IMR-90 (cell line): Measurements from ENCODE around the gene CYYR1. TPM values are rescaled to one million over a fixed set of nuclear protein-coding genes. Genes with fewer than 3 reads are reported as not detected.

ENCODE experiments used
- ATAC-seq: fragments of 200-7000 bp; cut with Tn5 transposase; 2 replicates; pipeline ENCODE4 v1.9.1; 2020; ENCODE audit warnings: low read depth, mild to moderate bottlenecking, moderate library complexity
- BruUV-seq: library from RNA; stranded (reverse); fragments of 400-500 nt; replicated peaks from 2 replicates; lab custom pipeline; 2021; lab: Mats Ljungman, UMichigan
- CTCF ChIA-PET: fragments of 300-600 bp; formaldehyde crosslinking; extraction: SDS; loops from one replicate; lab custom pipeline; 2021; ENCODE audit warnings: antibody characterized with exemption; lab: Yijun Ruan, JAX
- POLR2A ChIA-PET: fragments of 300-600 bp; sonication (Branson Sonifier 250); formaldehyde crosslinking; loops from one replicate; lab custom pipeline; 2022; ENCODE audit warnings: antibody characterized with exemption; ENCODE audit not compliant: unreplicated experiment; lab: Charles Lee
- DNase-seq: peaks from one replicate; pipeline ENCODE4 v3.0.0; 2013
- H2AFZ ChIP-seq: replicated peaks from 2 replicates; pipeline ENCODE3; 2013; ENCODE audit warnings: low read length, mild to moderate bottlenecking; ENCODE audit not compliant: poor library complexity
- H2AK5ac ChIP-seq: 2 replicates; pipeline ENCODE4 v1.6.1; 2013; ENCODE audit warnings: low read depth, low read length, inconsistent platforms
- H2AK9ac ChIP-seq: replicated peaks from 2 replicates; pipeline ENCODE3; 2013; ENCODE audit warnings: mild to moderate bottlenecking, low read depth, low read length, moderate library complexity; ENCODE audit not compliant: poor library complexity
- H2BK120ac ChIP-seq: 2 replicates; pipeline ENCODE4 v1.6.1; 2013; ENCODE audit warnings: low read depth, low read length, inconsistent platforms
- H2BK15ac ChIP-seq: 3 replicates; pipeline ENCODE4 v1.6.1; 2013; ENCODE audit warnings: low read depth, low read length, inconsistent platforms
- H2BK20ac ChIP-seq: 2 replicates; pipeline ENCODE4 v1.6.1; 2013; ENCODE audit warnings: low read depth, mild to moderate bottlenecking, inconsistent platforms, low read length, moderate library complexity
- H2BK5ac ChIP-seq: 2 replicates; pipeline ENCODE4 v1.6.1; 2013; ENCODE audit warnings: mild to moderate bottlenecking, low read depth, low read length, inconsistent platforms; ENCODE audit not compliant: poor library complexity, severe bottlenecking
- H3K14ac ChIP-seq: replicated peaks from 2 replicates; pipeline ENCODE4 v1.6.1; 2013; ENCODE audit warnings: low read depth, low read length, inconsistent platforms
- H3K18ac ChIP-seq: 2 replicates; pipeline ENCODE4 v1.6.1; 2013; ENCODE audit warnings: low read depth, low read length, control low read depth
- H3K23ac ChIP-seq: 2 replicates; pipeline ENCODE4 v1.6.1; 2013; ENCODE audit warnings: low read depth, low read length, inconsistent platforms
- H3K27ac ChIP-seq: 2 replicates; pipeline ENCODE4 v1.5.1; 2013; ENCODE audit warnings: mild to moderate bottlenecking, control low read depth, low read length; ENCODE audit not compliant: insufficient read depth
- H3K27me3 ChIP-seq: 2 replicates; pipeline ENCODE4 v1.6.1; 2013; ENCODE audit warnings: low read length; ENCODE audit not compliant: control insufficient read depth, insufficient read depth
- H3K36me3 ChIP-seq: 2 replicates; pipeline ENCODE4 v1.6.1; 2013; ENCODE audit warnings: low read length, mixed read lengths; ENCODE audit not compliant: control insufficient read depth, insufficient read depth
- H3K4ac ChIP-seq: 2 replicates; pipeline ENCODE4 v1.6.1; 2013; ENCODE audit warnings: low read depth, low read length, inconsistent platforms
- H3K4me1 ChIP-seq: 2 replicates; pipeline ENCODE4 v1.6.1; 2013; ENCODE audit warnings: low read length, mixed read lengths; ENCODE audit not compliant: control insufficient read depth, insufficient read depth
- H3K4me2 ChIP-seq: 2 replicates; pipeline ENCODE4 v1.6.1; 2013; ENCODE audit warnings: low read depth, mild to moderate bottlenecking, control low read depth, low read length, moderate library complexity
- H3K4me3 ChIP-seq: 2 replicates; pipeline ENCODE4 v1.5.1; 2013; ENCODE audit warnings: low read depth, mild to moderate bottlenecking, control low read depth, low read length, moderate library complexity; ENCODE audit not compliant: insufficient read depth
- H3K56ac ChIP-seq: 2 replicates; pipeline ENCODE4 v1.6.1; 2013; ENCODE audit warnings: low read length, inconsistent platforms; ENCODE audit not compliant: insufficient read depth; ENCODE audit errors: extremely low read depth
- H3K79me1 ChIP-seq, 2 experiments: 2 replicates each; pipeline ENCODE4 v1.6.1; 2013; ENCODE audit warnings: low read length in 2 of 2, inconsistent platforms in 1 of 2, low read depth in 1 of 2
- H3K9ac ChIP-seq: 2 replicates; pipeline ENCODE4 v1.6.1; 2013; ENCODE audit warnings: low read depth, low read length, control low read depth
- H3K9me1 ChIP-seq: 2 replicates; pipeline ENCODE4 v1.6.1; 2013; ENCODE audit warnings: low read length, inconsistent platforms; ENCODE audit not compliant: insufficient read depth
- H3K9me3 ChIP-seq: 2 replicates; pipeline ENCODE4 v1.6.1; 2013; ENCODE audit warnings: low read length; ENCODE audit not compliant: control insufficient read depth, insufficient read depth
- H4K20me1 ChIP-seq: 2 replicates; pipeline ENCODE4 v1.6.1; 2013; ENCODE audit warnings: low read length, inconsistent platforms; ENCODE audit not compliant: insufficient read depth
- H4K5ac ChIP-seq: 2 replicates; pipeline ENCODE4 v1.6.1; 2013; ENCODE audit warnings: mild to moderate bottlenecking, low read depth, low read length, control low read depth
- H4K8ac ChIP-seq, 2 experiments: 2 replicates each; pipeline ENCODE4 v1.6.1; 2013; ENCODE audit warnings: low read depth in 2 of 2, low read length in 2 of 2, control low read depth in 1 of 2, inconsistent platforms in 1 of 2
- H4K91ac ChIP-seq: 2 replicates; pipeline ENCODE4 v1.6.1; 2013; ENCODE audit warnings: low read depth, low read length, inconsistent platforms; ENCODE audit not compliant: insufficient read depth
- BHLHE40 ChIP-seq: fragments of 150-350 bp; IDR thresholded peaks from 2 replicates; pipeline ENCODE4 v1.6.1; 2016; ENCODE audit warnings: mild to moderate bottlenecking, low read depth, low read length
- CEBPB ChIP-seq: IDR thresholded peaks from 2 replicates; pipeline ENCODE4 v1.6.1; 2012; ENCODE audit warnings: low read depth, low read length, improper control_type of control experiment
- CHD1 ChIP-seq: IDR thresholded peaks from 2 replicates; pipeline ENCODE4 v1.6.1; 2012; ENCODE audit warnings: low read depth, low read length, improper control_type of control experiment
- CTCF ChIP-seq: conservative IDR thresholded peaks from 2 replicates; pipeline ENCODE4 v1.5.1; 2012; ENCODE audit warnings: mild to moderate bottlenecking, low read depth, low read length, improper control_type of control experiment
- ELK1 ChIP-seq: fragments of 150-350 bp; IDR thresholded peaks from 2 replicates; pipeline ENCODE4 v1.6.1; 2016; ENCODE audit warnings: low read depth, mild to moderate bottlenecking, low read length, moderate library complexity, borderline replicate concordance
- FOS ChIP-seq: fragments of 150-350 bp; IDR thresholded peaks from 2 replicates; pipeline ENCODE4 v1.6.1; 2016; ENCODE audit warnings: low read depth, low read length
- MAFK ChIP-seq: IDR thresholded peaks from 2 replicates; pipeline ENCODE4 v1.6.1; 2012; ENCODE audit warnings: low read depth, low read length, improper control_type of control experiment
- MAZ ChIP-seq: IDR thresholded peaks from 2 replicates; pipeline ENCODE4 v1.6.1; 2012; ENCODE audit warnings: low read depth, mild to moderate bottlenecking, low read length, improper control_type of control experiment, moderate library complexity, borderline replicate concordance
- MXI1 ChIP-seq: IDR thresholded peaks from 2 replicates; pipeline ENCODE4 v1.6.1; 2012; ENCODE audit warnings: low read depth, mild to moderate bottlenecking, low read length, moderate library complexity, borderline replicate concordance
- NFE2L2 ChIP-seq: fragments of 150-350 bp; IDR thresholded peaks from 2 replicates; pipeline ENCODE4 v1.6.1; 2016; ENCODE audit warnings: low read depth, mild to moderate bottlenecking, low read length
- POLR2A ChIP-seq: IDR thresholded peaks from 2 replicates; pipeline ENCODE4 v1.6.1; 2012; ENCODE audit warnings: mild to moderate bottlenecking, low read depth, low read length
- RAD21 ChIP-seq: IDR thresholded peaks from 2 replicates; pipeline ENCODE4 v1.6.1; 2012; ENCODE audit warnings: low read length, improper control_type of control experiment
- RCOR1 ChIP-seq: IDR thresholded peaks from 2 replicates; pipeline ENCODE4 v1.6.1; 2012; ENCODE audit warnings: mild to moderate bottlenecking, low read length, improper control_type of control experiment; ENCODE audit not compliant: insufficient replicate concordance
- RFX5 ChIP-seq: IDR thresholded peaks from 2 replicates; pipeline ENCODE4 v1.8.0; 2012; ENCODE audit warnings: low read depth, mild to moderate bottlenecking, low read length, moderate library complexity
- SMC3 ChIP-seq: fragments of 150-350 bp; IDR thresholded peaks from 2 replicates; pipeline ENCODE4 v1.6.1; 2016; ENCODE audit warnings: low read depth, mild to moderate bottlenecking, antibody characterized with exemption, low read length, moderate library complexity
- USF2 ChIP-seq: fragments of 150-350 bp; IDR thresholded peaks from 2 replicates; pipeline ENCODE4 v1.6.1; 2017; ENCODE audit warnings: mild to moderate bottlenecking, antibody characterized with exemption, low read length, low read depth
- WGBS, 2 experiments: methylation state at CpG; one replicate each; pipeline versions ENCODE4 v1.1.5 to v1.1.7; 2013; ENCODE audit warnings: missing lambda C conversion rate in 2 of 2; ENCODE audit not compliant: insufficient read length in 1 of 2; ENCODE audit errors: extremely low coverage in 2 of 2; 5-methylcytosine and 5-hydroxymethylcytosine counted together
- dilution Hi-C: fragments of 300-500 bp; cut with HindIII; formaldehyde crosslinking; loops from one replicate; pipeline ENCODE4 v1.14.3; 2018; ENCODE audit warnings: low sequenced_read_pairs; ENCODE audit not compliant: unreplicated experiment
- in situ Hi-C: fragments of 300-500 bp; cut with MboI; formaldehyde crosslinking; loops from 3 replicates; pipeline ENCODE4 v1.14.3; 2019; ENCODE audit warnings: low sequenced_read_pairs, inconsistent platforms, mixed read lengths
- intact Hi-C: fragments of 100-400 bp; cut with micrococcal nuclease; formaldehyde crosslinking; loops from 2 replicates; pipeline ENCODE4 v1.10.0; 2022
- polyA plus RNA-seq, 3 experiments: library from polyadenylated mRNA; depleted of rRNA; stranded (reverse); fragments of >200 nt; gene quantifications; 2 replicates each; pipeline ENCODE4 v1.2.3, GENCODE V29; 2012; ENCODE audit warnings: low replicate concordance in 1 of 3
- total RNA-seq: library from RNA; depleted of rRNA; stranded (reverse); fragments of >200 nt; gene quantifications from 2 replicates; pipeline ENCODE4 v1.2.3, GENCODE V29; 2012

Gene CYYR1
- total and polyA plus RNA-seq, 2 of the 4 experiments (the other 2 are of a cell fraction) = not detected

- Histone ChIP-seq H3K27ac (no peak overlapping the region), H2BK15ac (no peak overlapping the region), H3K4me2 (no peak overlapping the region), H3K36me3 (no peaks in the 10 kb centered on the region), H4K8ac (no peak overlapping the region), H3K4me3 (no peak overlapping the region), H4K20me1 (no peaks in the 10 kb centered on the region), H2BK5ac (no peak overlapping the region), H2BK20ac (no peak overlapping the region), H3K9ac (no peak overlapping the region), H3K9me1 (no peaks in the 10 kb centered on the region), H3K9me3 (no peaks in the 10 kb centered on the region), H3K27me3 (no peaks in the 10 kb centered on the region), H3K18ac (no peak overlapping the region), H3K4ac (no peak overlapping the region), H4K5ac (no peak overlapping the region), H2AFZ (no peak overlapping the region), H3K4me1 (no peaks in the 10 kb centered on the region), H3K14ac (no peak overlapping the region), H3K23ac (no peak overlapping the region), H3K79me1 (no peaks in the 10 kb centered on the region), H2BK120ac (no peak overlapping the region), H4K91ac (no peak overlapping the region), H2AK9ac (no peak overlapping the region), H2AK5ac (no peak overlapping the region), H3K56ac (no peak overlapping the region)
- intact Hi-C loops = no loop called here
- CTCF ChIA-PET = no interaction called here
- BruUV-seq = no TSS peak
- DNase-seq (no peak), ATAC-seq (no peak)
- no CpG with 5 or more reads among the region's 1 CpG for WGBS, 2 experiments
- no peak for TF ChIP-seq CTCF
- TF ChIP-seq RCOR1 = no peak
- no peak for TF ChIP-seq CHD1
- TF ChIP-seq ELK1 = no peak
- no peak for TF ChIP-seq CEBPB
- TF ChIP-seq MAZ = no peak
- TF ChIP-seq RAD21 = no peak
- TF ChIP-seq FOS = no peak
- TF ChIP-seq POLR2A = no peak
- no peak for TF ChIP-seq BHLHE40
- TF ChIP-seq MXI1 = no peak
- TF ChIP-seq SMC3 = no peak
- no peak for TF ChIP-seq RFX5
- no peak for TF ChIP-seq USF2
- no peak for TF ChIP-seq MAFK
- TF ChIP-seq NFE2L2 = no peak
- in situ Hi-C loops = no loop called here
- POLR2A ChIA-PET = no interaction called here
- dilution Hi-C loops = no loop called here
Observed at GRCh38 chr21:26593800-26594199, 20.7 kb upstream of the CYYR1 start.
